GM23338 (cell line): ENCODE results near the gene GRID1. TPM values are rescaled to one million over a fixed set of nuclear protein-coding genes. Genes with fewer than 3 reads are reported as not detected.

ENCODE experiments used
- ATAC-seq: fragments of 200-7000 bp; cut with Tn5 transposase; 3 replicates; pipeline ENCODE4 v1.9.1; 2020
- DNase-seq: peaks from one replicate; pipeline ENCODE4 v3.0.0-alpha.2; 2015; ENCODE audit warnings: low spot score
- H2AFZ ChIP-seq: fragments of 200-600 bp; sonication (generic); 2 replicates; pipeline ENCODE4 v1.8.0; 2016; ENCODE audit warnings: antibody characterized with exemption, mild to moderate bottlenecking, moderate library complexity
- H3F3A ChIP-seq: fragments of 200-600 bp; sonication (generic); replicated peaks from 2 replicates; pipeline ENCODE4 v1.8.0; 2017; ENCODE audit warnings: antibody characterized with exemption, mixed run types, low read depth
- H3K27ac ChIP-seq: fragments of 200-600 bp; sonication (generic); 2 replicates; pipeline ENCODE4 v1.6.1; 2016; ENCODE audit warnings: low read depth
- H3K27me3 ChIP-seq: fragments of 200-600 bp; sonication (generic); 2 replicates; pipeline ENCODE4 v1.8.0; 2016; ENCODE audit warnings: mild to moderate bottlenecking, mixed run types, moderate library complexity; ENCODE audit not compliant: insufficient read depth
- H3K36me3 ChIP-seq: fragments of 200-600 bp; sonication (generic); 2 replicates; pipeline ENCODE4 v1.8.0; 2016; ENCODE audit warnings: mild to moderate bottlenecking; ENCODE audit not compliant: insufficient read depth
- H3K4me1 ChIP-seq: fragments of 200-600 bp; sonication (generic); 2 replicates; pipeline ENCODE4 v1.8.0; 2016; ENCODE audit warnings: mild to moderate bottlenecking, moderate library complexity; ENCODE audit not compliant: insufficient read depth
- H3K4me2 ChIP-seq: fragments of 200-600 bp; sonication (generic); 2 replicates; pipeline ENCODE4 v1.7.1; 2017; ENCODE audit warnings: mixed run types
- H3K4me3 ChIP-seq: fragments of 200-600 bp; sonication (generic); 2 replicates; pipeline ENCODE4 v1.6.1; 2016; ENCODE audit warnings: mixed run types
- H3K79me2 ChIP-seq: fragments of 200-600 bp; sonication (generic); replicated peaks from 2 replicates; pipeline ENCODE4 v1.8.0; 2017; ENCODE audit warnings: mild to moderate bottlenecking; ENCODE audit not compliant: insufficient read depth
- H3K9me2 ChIP-seq: fragments of 200-600 bp; sonication (generic); 2 replicates; pipeline ENCODE4 v1.8.0; 2017; ENCODE audit not compliant: insufficient read depth
- H4K20me1 ChIP-seq: fragments of 200-600 bp; sonication (generic); replicated peaks from 2 replicates; pipeline ENCODE4 v1.8.0; 2017; ENCODE audit warnings: mild to moderate bottlenecking; ENCODE audit not compliant: insufficient read depth
- H3K27ac Mint-ChIP-seq: 2 replicates; pipeline ENCODE4 v1.8.0; 2020; ENCODE audit warnings: inconsistent platforms, mild to moderate bottlenecking, moderate library complexity, mixed read lengths
- H3K27me3 Mint-ChIP-seq: 3 replicates; pipeline ENCODE4 v1.8.0; 2022; ENCODE audit warnings: low read depth, mild to moderate bottlenecking, moderate library complexity, mixed read lengths, inconsistent platforms; ENCODE audit not compliant: insufficient read depth, poor library complexity
- H3K36me3 Mint-ChIP-seq: 3 replicates; pipeline ENCODE4 v1.8.0; 2021; ENCODE audit warnings: low read depth, mild to moderate bottlenecking, inconsistent platforms, moderate library complexity, mixed read lengths
- H3K4me1 Mint-ChIP-seq: 3 replicates; pipeline ENCODE4 v1.8.0; 2020; ENCODE audit warnings: mild to moderate bottlenecking, inconsistent platforms, mixed read lengths
- H3K4me3 Mint-ChIP-seq: 3 replicates; pipeline ENCODE4 v1.8.0; 2021; ENCODE audit warnings: moderate library complexity, mild to moderate bottlenecking, inconsistent platforms, mixed read lengths
- H3K9me3 Mint-ChIP-seq: 3 replicates; pipeline ENCODE4 v1.8.0; 2020; ENCODE audit warnings: moderate library complexity, mild to moderate bottlenecking, inconsistent platforms, mixed read lengths
- CREB1 ChIP-seq: fragments of 250-450 bp; sonication (Bioruptor Pico); IDR thresholded peaks from 2 replicates; pipeline ENCODE4 v1.5.0; 2020; ENCODE audit warnings: low read depth, mild to moderate bottlenecking, moderate library complexity
- EZH2phosphoT487 ChIP-seq: fragments of 200-600 bp; sonication (generic); IDR thresholded peaks from one replicate; pipeline ENCODE4 v1.8.1; 2018; ENCODE audit warnings: antibody characterized with exemption; ENCODE audit not compliant: unreplicated experiment
- NANOG ChIP-seq: IDR thresholded peaks from 2 replicates; pipeline ENCODE4 v1.6.1; 2016; ENCODE audit warnings: antibody characterized with exemption, borderline replicate concordance
- REST ChIP-seq: IDR thresholded peaks from one replicate; pipeline ENCODE4 v1.6.1; 2018; ENCODE audit warnings: antibody characterized with exemption; ENCODE audit not compliant: unreplicated experiment
- ZNF331 ChIP-seq: fragments of 250-450 bp; sonication (Bioruptor Pico); IDR thresholded peaks from 2 replicates; pipeline ENCODE4 v1.5.0; 2020; ENCODE audit warnings: low read depth, mild to moderate bottlenecking, moderate library complexity
- ZNF462 ChIP-seq: fragments of 250-450 bp; sonication (Bioruptor Pico); IDR thresholded peaks from 2 replicates; pipeline ENCODE4 v1.5.0; 2020; ENCODE audit warnings: mild to moderate bottlenecking, moderate library complexity
- polyA plus RNA-seq: library from polyadenylated mRNA; unstranded; fragments of >200 nt; fragmentation: Nextera tagmentation; extraction: Ambion mirVana; gene quantifications from 2 replicates; pipeline ENCODE4 v1.2.1, GENCODE V29; 2016
- total RNA-seq: library from RNA; depleted of rRNA; stranded (reverse); fragments of >200 nt; shearing (Covaris generic); gene quantifications from 2 replicates; pipeline ENCODE4 v1.2.3, GENCODE V29; 2014

Gene GRID1
- total and polyA plus RNA-seq, 2 experiments from 2014 or later, result 0.14 to 0.15 TPM

DNA sequence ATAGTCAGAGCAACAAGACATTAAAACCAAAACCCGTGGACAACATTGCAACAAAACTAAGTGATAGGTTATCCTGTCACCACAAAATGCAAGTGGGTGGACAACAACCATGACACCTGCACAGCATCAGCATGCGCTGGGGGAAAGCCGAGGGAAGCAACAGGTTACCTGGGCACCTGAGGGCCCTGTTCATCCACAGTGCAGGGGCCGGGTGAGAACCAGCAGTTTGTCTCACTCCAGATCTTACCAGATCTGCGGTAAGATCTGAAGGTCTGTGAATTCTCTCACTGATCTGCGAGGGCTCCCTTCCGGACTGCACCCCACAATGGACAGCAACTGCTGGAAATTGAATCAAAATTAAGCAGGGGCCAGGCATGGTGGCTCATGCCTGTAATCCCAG is 30.5 kb upstream of the GRID1 start:
- no peak for ATAC-seq
- Histone ChIP-seq H2AFZ (no peak overlapping the region), H3K36me3 (no peaks in the 10 kb centered on the region), H3K4me2 (no peak overlapping the region), H3K9me2 (no peaks in the 10 kb centered on the region), H4K20me1 (no peaks in the 10 kb centered on the region), H3K4me3 (no peak overlapping the region), H3K4me1 (peaks cover 8% of the 10 kb centered on the region), H3F3A (peaks cover 6% of the 10 kb centered on the region; the same call in 1 of the 2 replicates), H3K27me3 (peaks cover 35% of the 10 kb centered on the region), H3K79me2 (no peaks in the 10 kb centered on the region), H3K27ac (no peak overlapping the region)
- Mint-ChIP-seq H3K4me3 (no peak overlapping the region), H3K27ac (no peak overlapping the region), H3K36me3 (no peaks in the 10 kb centered on the region; the same call in 2 of the 3 replicates), H3K9me3 (no peaks in the 10 kb centered on the region), H3K4me1 (peaks cover 12% of the 10 kb centered on the region), H3K27me3 (peaks cover 24% of the 10 kb centered on the region)
- TF ChIP-seq ZNF331 (CRISPR knock-in tag) (no peak), ZNF462 (CRISPR knock-in tag) (no peak), EZH2phosphoT487 (no peak), CREB1 (CRISPR knock-in tag) (no peak), NANOG (no peak), REST (no peak)
- no peak for DNase-seq
